Measurements from ENCODE around the gene PHIP.

DNA sequence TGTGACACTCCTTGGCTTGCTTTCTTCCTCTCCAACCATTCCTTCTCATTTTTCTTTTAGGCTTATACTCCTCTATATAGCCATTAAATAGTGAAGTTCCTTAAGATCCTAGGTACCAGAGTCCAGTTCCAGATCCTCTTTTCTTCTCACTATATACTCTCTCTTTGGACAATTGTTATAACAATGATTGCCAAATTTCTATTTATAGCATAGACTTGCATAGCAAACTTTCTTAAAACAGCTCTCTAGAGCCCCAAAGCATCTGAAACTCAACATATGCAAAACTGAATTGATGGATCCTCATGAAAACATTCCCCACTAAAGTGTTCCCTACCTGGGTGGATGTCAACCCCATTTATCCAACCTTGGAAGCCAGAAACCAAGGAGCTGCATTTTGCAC lies 13.4 kb downstream of the PHIP start:
- TF ChIP-seq, protein P1, sequence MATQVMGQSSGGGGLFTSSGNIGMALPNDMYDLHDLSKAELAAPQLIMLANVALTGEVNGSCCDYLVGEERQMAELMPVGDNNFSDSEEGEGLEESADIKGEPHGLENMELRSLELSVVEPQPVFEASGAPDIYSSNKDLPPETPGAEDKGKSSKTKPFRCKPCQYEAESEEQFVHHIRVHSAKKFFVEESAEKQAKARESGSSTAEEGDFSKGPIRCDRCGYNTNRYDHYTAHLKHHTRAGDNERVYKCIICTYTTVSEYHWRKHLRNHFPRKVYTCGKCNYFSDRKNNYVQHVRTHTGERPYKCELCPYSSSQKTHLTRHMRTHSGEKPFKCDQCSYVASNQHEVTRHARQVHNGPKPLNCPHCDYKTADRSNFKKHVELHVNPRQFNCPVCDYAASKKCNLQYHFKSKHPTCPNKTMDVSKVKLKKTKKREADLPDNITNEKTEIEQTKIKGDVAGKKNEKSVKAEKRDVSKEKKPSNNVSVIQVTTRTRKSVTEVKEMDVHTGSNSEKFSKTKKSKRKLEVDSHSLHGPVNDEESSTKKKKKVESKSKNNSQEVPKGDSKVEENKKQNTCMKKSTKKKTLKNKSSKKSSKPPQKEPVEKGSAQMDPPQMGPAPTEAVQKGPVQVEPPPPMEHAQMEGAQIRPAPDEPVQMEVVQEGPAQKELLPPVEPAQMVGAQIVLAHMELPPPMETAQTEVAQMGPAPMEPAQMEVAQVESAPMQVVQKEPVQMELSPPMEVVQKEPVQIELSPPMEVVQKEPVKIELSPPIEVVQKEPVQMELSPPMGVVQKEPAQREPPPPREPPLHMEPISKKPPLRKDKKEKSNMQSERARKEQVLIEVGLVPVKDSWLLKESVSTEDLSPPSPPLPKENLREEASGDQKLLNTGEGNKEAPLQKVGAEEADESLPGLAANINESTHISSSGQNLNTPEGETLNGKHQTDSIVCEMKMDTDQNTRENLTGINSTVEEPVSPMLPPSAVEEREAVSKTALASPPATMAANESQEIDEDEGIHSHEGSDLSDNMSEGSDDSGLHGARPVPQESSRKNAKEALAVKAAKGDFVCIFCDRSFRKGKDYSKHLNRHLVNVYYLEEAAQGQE (IDR thresholded peaks at IDR 0.05; ENCODE audit: insufficient read depth in 1 of 2, low read depth in 2 of 2, low read length in 2 of 2) = no peak
- TF ChIP-seq POLR2AphosphoS5 (IDR thresholded peaks at IDR 0.05; ENCODE audit: low read depth, low read length) (no peak), SIN3A (IDR thresholded peaks at IDR 0.05; ENCODE audit: borderline replicate concordance, insufficient read depth, low read length) (no peak)

Data from PFSK-1 (cell line).